Dermis blood vessel endothelial cell (primary cell): Measurements from ENCODE around the gene ATG2A. TPM values are rescaled to one million over a fixed set of nuclear protein-coding genes. Genes with fewer than 3 reads are reported as not detected.

Source experiments
- DNase-seq: peaks from one replicate; pipeline ENCODE4 v3.0.0; 2010
- total RNA-seq: library from RNA; depleted of rRNA; stranded (reverse); fragments of >200 nt; gene quantifications from 2 replicates; pipeline ENCODE4 v1.2.3, GENCODE V29; 2014

ATG2A gene
- total RNA-seq, 1 donor from 2014 or later, result 17.7 TPM

GRCh38 chr11:64868904-64869570 lies 48.0 kb downstream of the ATG2A start:
- peak; percentile 95 for DNase-seq

GRCh38 chr11:64867748-64868462 lies 49.1 kb downstream of the ATG2A start:
- peak; percentile 39 for DNase-seq

- DNase-seq, result no peak
Measured at GRCh38 chr11:64866173-64866491, 50.9 kb downstream of the ATG2A start.

GRCh38 chr11:64865286-64866172 lies 51.5 kb downstream of the ATG2A start:
- no peak for DNase-seq

- peak; percentile 44 for DNase-seq
Measured at GRCh38 chr11:64864473-64865285, 52.3 kb downstream of the ATG2A start.

- DNase-seq, result no peak
Measured at GRCh38 chr11:64864135-64864472, 52.9 kb downstream of the ATG2A start.

GRCh38 chr11:64863391-64864060 lies 53.5 kb downstream of the ATG2A start:
- no peak for DNase-seq

GRCh38 chr11:64862987-64863390 lies 54.0 kb downstream of the ATG2A start:
- DNase-seq, result no peak

- no peak for DNase-seq
Measured at GRCh38 chr11:64861227-64861975, 55.6 kb downstream of the ATG2A start.

- no peak for DNase-seq
Measured at GRCh38 chr11:64859542-64860414, 57.2 kb downstream of the ATG2A start.

- no peak for DNase-seq
Measured at GRCh38 chr11:64858467-64859263, 58.3 kb downstream of the ATG2A start.

GRCh38 chr11:64857485-64857884 lies 59.5 kb downstream of the ATG2A start:
- no peak for DNase-seq

- peak; percentile 89 for DNase-seq
Measured at GRCh38 chr11:64856382-64857227, 60.4 kb downstream of the ATG2A start.

GRCh38 chr11:64855596-64856304 lies 61.3 kb downstream of the ATG2A start:
- no peak for DNase-seq

- peak; percentile 94 for DNase-seq
Measured at GRCh38 chr11:64854534-64855502, 62.2 kb downstream of the ATG2A start.

GRCh38 chr11:64854157-64854533 lies 62.9 kb downstream of the ATG2A start:
- DNase-seq, result no peak

- no peak for DNase-seq
Measured at GRCh38 chr11:64853709-64854108, 63.3 kb downstream of the ATG2A start.
